A673 (cell line): Measurements from ENCODE around the gene GNAZ. TPM values are rescaled to one million over a fixed set of nuclear protein-coding genes. Genes with fewer than 3 reads are reported as not detected.

ENCODE experiments used
- BruUV-seq: library from RNA; stranded (reverse); fragments of 400-500 nt; replicated peaks from 2 replicates; lab custom pipeline; 2021; lab: Mats Ljungman, UMichigan
- CTCF ChIA-PET: fragments of 300-600 bp; sonication (Branson Sonifier 250); formaldehyde crosslinking; loops from one replicate; lab custom pipeline; 2022; ENCODE audit warnings: antibody characterized with exemption; lab: Charles Lee
- POLR2A ChIA-PET: fragments of 300-600 bp; sonication (Branson Sonifier 250); formaldehyde crosslinking; loops from one replicate; lab custom pipeline; 2022; ENCODE audit warnings: antibody characterized with exemption; ENCODE audit not compliant: low non-redundant PET; lab: Charles Lee
- DNase-seq: peaks from one replicate; pipeline ENCODE4 v3.0.0-alpha.2; 2015; ENCODE audit warnings: low spot score
- H3K27ac ChIP-seq: fragments of 200-600 bp; sonication (generic); 2 replicates; pipeline ENCODE4 v1.5.1; 2016; ENCODE audit warnings: mixed run types, low read depth, mild to moderate bottlenecking, mixed read lengths, antibody characterized with exemption, low read length; ENCODE audit not compliant: poor library complexity, severe bottlenecking
- H3K27me3 ChIP-seq: fragments of 200-600 bp; sonication (generic); replicated peaks from 2 replicates; pipeline ENCODE4 v1.6.1; 2017; ENCODE audit warnings: mixed run types, low read depth, mild to moderate bottlenecking, mixed read lengths, antibody characterized with exemption, low read length; ENCODE audit not compliant: insufficient read depth, poor library complexity
- H3K36me3 ChIP-seq: fragments of 200-600 bp; sonication (generic); 2 replicates; pipeline ENCODE4 v1.6.1; 2016; ENCODE audit warnings: mixed run types, mild to moderate bottlenecking, mixed read lengths, antibody characterized with exemption, low read length; ENCODE audit not compliant: insufficient read depth, poor library complexity, severe bottlenecking
- H3K4me1 ChIP-seq: fragments of 200-600 bp; sonication (generic); 2 replicates; pipeline ENCODE4 v1.6.1; 2017; ENCODE audit warnings: mixed run types, mild to moderate bottlenecking, mixed read lengths, antibody characterized with exemption, low read length; ENCODE audit not compliant: insufficient read depth, poor library complexity, severe bottlenecking
- H3K4me3 ChIP-seq: fragments of 200-600 bp; sonication (generic); 2 replicates; pipeline ENCODE4 v1.5.1; 2016; ENCODE audit warnings: low read depth, mixed run types, mild to moderate bottlenecking, mixed read lengths, low read length; ENCODE audit not compliant: poor library complexity, severe bottlenecking
- H3K9me3 ChIP-seq: fragments of 200-600 bp; sonication (generic); 2 replicates; pipeline ENCODE4 v1.6.1; 2016; ENCODE audit warnings: mixed run types, low read depth, mild to moderate bottlenecking, mixed read lengths, antibody characterized with exemption, low read length; ENCODE audit not compliant: poor library complexity, severe bottlenecking
- EZH2 ChIP-seq: fragments of 200-600 bp; sonication (generic); IDR thresholded peaks from 2 replicates; pipeline ENCODE4 v1.6.1; 2017; ENCODE audit warnings: borderline replicate concordance, low read depth, mild to moderate bottlenecking, mixed read lengths, antibody characterized with exemption, low read length; ENCODE audit not compliant: poor library complexity, severe bottlenecking
- intact Hi-C: fragments of 100-400 bp; cut with micrococcal nuclease; formaldehyde crosslinking; loops from one replicate; pipeline ENCODE4 v1.10.0; 2022; ENCODE audit not compliant: unreplicated experiment
- total RNA-seq: library from RNA; stranded (reverse); gene quantifications from 2 replicates; pipeline ENCODE4 v1.2.3, GENCODE V29; 2021
- TF ChIP-seq, protein P1 (sequence below): fragments of 300-800, 200-600 bp; sonication (generic); conservative IDR thresholded peaks from 2 replicates; pipeline ENCODE4 v1.5.1; 2017; ENCODE audit warnings: low read depth, mild to moderate bottlenecking, antibody characterized with exemption, low read length, moderate library complexity, mixed read lengths

GNAZ gene
- total RNA-seq, 1 experiment from 2014 or later = 5.1 TPM

DNA sequence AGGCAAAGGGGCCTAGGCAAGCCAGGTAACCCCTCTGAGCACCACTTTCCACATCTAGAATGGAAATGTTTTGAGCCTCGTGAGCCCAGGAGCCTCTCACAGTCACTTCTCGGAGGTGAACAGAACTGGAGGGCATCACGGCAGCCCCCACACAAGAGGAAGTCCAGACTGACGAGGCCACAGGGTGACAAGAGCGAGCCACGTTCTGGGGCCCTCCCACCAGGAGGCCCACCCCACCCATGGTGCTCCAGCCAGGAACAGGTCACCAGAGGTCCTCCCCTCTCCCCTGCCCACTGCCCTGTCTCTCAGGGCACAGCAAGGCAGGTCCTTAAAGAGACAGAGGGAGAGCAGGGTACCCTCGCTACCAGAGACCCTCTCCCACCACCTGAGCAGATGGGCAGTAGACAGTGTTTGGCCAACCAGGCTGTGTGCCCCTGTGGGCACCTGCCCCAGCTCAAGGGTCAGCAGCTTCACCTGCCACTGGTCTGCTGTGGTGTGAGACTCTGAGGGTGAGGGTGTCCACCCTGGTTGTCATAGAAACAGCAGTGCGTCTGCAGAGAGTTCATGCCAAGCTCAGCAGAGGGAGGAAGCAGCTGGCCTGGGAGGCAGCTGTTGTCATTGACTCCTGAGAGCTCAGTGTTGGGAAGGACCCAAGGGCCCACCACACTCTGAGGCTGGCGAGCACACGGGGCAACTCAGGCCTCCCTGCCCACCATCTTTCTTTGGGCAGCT is 40.0 kb downstream of the GNAZ start:
- no peaks in the 10 kb centered on the region for H3K36me3 ChIP-seq
- POLR2A ChIA-PET = interaction anchor here (0.5 kb wide), 1 partner anchor 646 kb away, joined by 3 read pairs; no protein-coding TSS in a partner anchor

DNA sequence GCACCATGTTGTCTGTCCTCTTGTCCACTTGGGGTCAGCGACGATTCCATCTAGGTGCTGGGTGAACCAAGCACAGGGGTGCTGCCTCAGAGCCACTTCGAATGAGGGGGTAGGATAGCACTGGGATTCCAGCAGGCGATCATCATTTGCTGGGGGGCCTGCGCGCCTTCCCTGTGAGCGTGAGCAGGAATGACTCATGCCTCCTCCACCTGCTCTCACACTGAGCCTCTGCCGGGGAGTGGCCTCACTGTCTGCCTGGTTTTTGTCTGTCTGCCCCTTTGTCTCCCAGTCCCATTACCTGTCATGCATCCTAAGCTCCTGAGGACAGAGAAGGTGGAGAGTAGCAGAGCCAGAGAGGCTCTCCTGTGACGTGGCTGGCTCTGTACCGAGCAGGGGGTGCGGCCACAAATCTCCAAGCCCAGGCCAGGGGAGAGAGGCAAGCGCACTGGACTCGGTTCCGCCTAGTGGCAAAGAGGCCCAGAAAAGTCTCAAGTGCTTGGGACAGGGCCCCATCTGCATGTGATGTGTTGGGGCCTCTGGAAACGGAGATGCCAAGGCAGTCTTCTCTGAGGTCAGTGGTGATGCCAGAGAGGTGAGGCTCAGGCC is 40.7 kb downstream of the GNAZ start:
- Histone ChIP-seq H3K27ac (no peak overlapping the region), H3K4me1 (peaks cover 6% of the 10 kb centered on the region), H3K36me3 (no peaks in the 10 kb centered on the region), H3K9me3 (no peaks in the 10 kb centered on the region), H3K27me3 (no peaks in the 10 kb centered on the region), H3K4me3 (no peak overlapping the region)
- intact Hi-C loops = no loop called here
- POLR2A ChIA-PET = no interaction called here
- BruUV-seq = no TSS peak
- DNase-seq = no peak
- CTCF ChIA-PET = no interaction called here
- no peak for TF ChIP-seq EZH2
- TF ChIP-seq, protein P1, sequence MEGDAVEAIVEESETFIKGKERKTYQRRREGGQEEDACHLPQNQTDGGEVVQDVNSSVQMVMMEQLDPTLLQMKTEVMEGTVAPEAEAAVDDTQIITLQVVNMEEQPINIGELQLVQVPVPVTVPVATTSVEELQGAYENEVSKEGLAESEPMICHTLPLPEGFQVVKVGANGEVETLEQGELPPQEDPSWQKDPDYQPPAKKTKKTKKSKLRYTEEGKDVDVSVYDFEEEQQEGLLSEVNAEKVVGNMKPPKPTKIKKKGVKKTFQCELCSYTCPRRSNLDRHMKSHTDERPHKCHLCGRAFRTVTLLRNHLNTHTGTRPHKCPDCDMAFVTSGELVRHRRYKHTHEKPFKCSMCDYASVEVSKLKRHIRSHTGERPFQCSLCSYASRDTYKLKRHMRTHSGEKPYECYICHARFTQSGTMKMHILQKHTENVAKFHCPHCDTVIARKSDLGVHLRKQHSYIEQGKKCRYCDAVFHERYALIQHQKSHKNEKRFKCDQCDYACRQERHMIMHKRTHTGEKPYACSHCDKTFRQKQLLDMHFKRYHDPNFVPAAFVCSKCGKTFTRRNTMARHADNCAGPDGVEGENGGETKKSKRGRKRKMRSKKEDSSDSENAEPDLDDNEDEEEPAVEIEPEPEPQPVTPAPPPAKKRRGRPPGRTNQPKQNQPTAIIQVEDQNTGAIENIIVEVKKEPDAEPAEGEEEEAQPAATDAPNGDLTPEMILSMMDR = no peak

More for the DNA sequence above, 40.0 kb downstream of the GNAZ start:
- CTCF ChIA-PET = no interaction called here
- intact Hi-C loops = no loop called here
- BruUV-seq = no TSS peak
- DNase-seq = no peak
- H3K27me3 ChIP-seq = no peaks in the 10 kb centered on the region
- no peaks in the 10 kb centered on the region for H3K9me3 ChIP-seq
- H3K27ac ChIP-seq = no peak overlapping the region
- no peak for TF ChIP-seq EZH2
- TF ChIP-seq, protein P1 = no peak
- H3K4me3 ChIP-seq = no peak overlapping the region
- peaks cover 6% of the 10 kb centered on the region for H3K4me1 ChIP-seq

DNA sequence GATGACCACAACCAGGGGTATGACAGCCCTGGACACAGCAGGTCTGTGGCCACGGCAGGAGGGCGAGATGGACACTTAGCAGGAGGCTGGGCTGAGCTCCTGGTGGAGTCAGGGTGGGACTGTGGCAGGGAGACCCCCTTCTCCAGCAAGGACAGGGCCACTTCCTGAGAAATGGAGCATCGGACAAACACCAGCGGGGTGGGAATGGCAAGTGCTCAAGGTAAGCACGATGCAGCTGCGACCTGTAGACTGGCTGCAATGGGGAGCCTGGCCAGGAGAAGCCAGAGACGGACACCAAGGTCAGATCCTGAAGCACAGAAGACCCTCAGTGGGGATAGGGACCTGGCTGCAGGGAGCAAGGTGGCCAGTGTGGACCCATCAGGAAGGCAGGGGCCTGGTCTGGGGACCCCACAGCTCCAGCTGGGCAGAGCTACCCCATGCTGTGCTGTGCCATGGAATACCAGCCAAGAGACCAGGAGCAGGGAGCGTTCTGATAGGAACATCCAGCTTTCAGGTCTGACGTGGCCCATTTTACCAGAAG is 42.2 kb downstream of the GNAZ start:
- H3K9me3 ChIP-seq = no peaks in the 10 kb centered on the region
- no peak overlapping the region for H3K27ac ChIP-seq
- no peak for TF ChIP-seq EZH2
- TF ChIP-seq, protein P1 = no peak
- POLR2A ChIA-PET = no interaction called here
- peaks cover 6% of the 10 kb centered on the region for H3K4me1 ChIP-seq
- CTCF ChIA-PET = no interaction called here
- intact Hi-C loops = no loop called here
- no TSS peak for BruUV-seq
- no peak for DNase-seq
- H3K27me3 ChIP-seq = no peaks in the 10 kb centered on the region
- no peak overlapping the region for H3K4me3 ChIP-seq
- H3K36me3 ChIP-seq = no peaks in the 10 kb centered on the region
